Endothelial cell of umbilical vein (primary cell): ENCODE measurements around the gene PIEZO2. TPM values are rescaled to one million over a fixed set of nuclear protein-coding genes. Genes with fewer than 3 reads are reported as not detected.

ENCODE experiments used
- BruUV-seq: library from RNA; stranded (reverse); fragments of 400-500 nt; replicated peaks from 2 replicates; lab custom pipeline; 2021; lab: Mats Ljungman, UMichigan
- CTCF ChIA-PET: fragments of 300-600, 350-600 bp; sonication (Branson Sonifier 250); formaldehyde crosslinking; loops from one replicate; lab custom pipeline; 2021; ENCODE audit warnings: antibody characterized with exemption, inconsistent platforms; lab: Charles Lee
- POLR2A ChIA-PET: fragments of 300-600, 350-600 bp; sonication (Branson Sonifier 250); formaldehyde crosslinking; loops from one replicate; lab custom pipeline; 2021; ENCODE audit warnings: antibody characterized with exemption, inconsistent platforms; lab: Charles Lee
- DNase-seq: peaks from one replicate; pipeline ENCODE4 v3.0.0-alpha.2; 2011; ENCODE audit warnings: low read depth, low spot score
- FAIRE-seq: peaks from 2 replicates; lab custom pipeline; 2011; peaks lifted over from hg19 to GRCh38; lab: Jason Lieb, UNC
- H2AFZ ChIP-seq: 2 replicates; pipeline ENCODE4 v1.6.0; 2012; ENCODE audit warnings: low read depth, low read length, control low read depth, inconsistent platforms
- H3K27ac ChIP-seq: 2 replicates; pipeline ENCODE4 v1.5.1; 2011; ENCODE audit warnings: low read depth, mild to moderate bottlenecking, control low read depth, low read length, moderate library complexity; ENCODE audit not compliant: insufficient read depth
- H3K27me3 ChIP-seq, 2 experiments: 2 replicates each; pipeline versions ENCODE4 v1.6.0 to v1.6.1; 2011; ENCODE audit warnings: low read length in 2 of 2, mixed read lengths in 1 of 2; ENCODE audit not compliant: control insufficient read depth in 2 of 2, insufficient read depth in 2 of 2
- H3K36me3 ChIP-seq, 2 experiments: 2 replicates in 1 of 2; 3 replicates in 1 of 2; pipeline ENCODE4 v1.5.1; 2011; ENCODE audit warnings: low read length in 2 of 2, mild to moderate bottlenecking in 1 of 2, moderate library complexity in 1 of 2; ENCODE audit not compliant: control insufficient read depth in 2 of 2, insufficient read depth in 2 of 2; ENCODE audit errors: extremely low read depth in 1 of 2
- H3K4me1 ChIP-seq: 3 replicates; pipeline ENCODE4 v1.5.1; 2011; ENCODE audit warnings: mild to moderate bottlenecking, low read length; ENCODE audit not compliant: control insufficient read depth, insufficient read depth; ENCODE audit errors: extremely low read depth
- H3K4me2 ChIP-seq: 2 replicates; pipeline ENCODE4 v1.6.1; 2011; ENCODE audit warnings: low read length, control low read depth, mixed read lengths; ENCODE audit not compliant: insufficient read depth
- H3K4me3 ChIP-seq, 3 experiments: fragments of 200-600 bp in 1 of 3; sonication (generic), shearing (Covaris generic) in 1 of 3; replicated peaks in 1 of 3; 2 replicates each; pipeline ENCODE4 v1.5.1; 2011 to 2016; ENCODE audit warnings: control low read depth in 3 of 3, low read length in 3 of 3, mild to moderate bottlenecking in 2 of 3, inconsistent platforms in 1 of 3, low read depth in 1 of 3, moderate library complexity in 1 of 3; ENCODE audit not compliant: insufficient read depth in 1 of 3
- H3K79me2 ChIP-seq: 2 replicates; pipeline ENCODE4 v1.6.0; 2012; ENCODE audit warnings: low read length, inconsistent platforms; ENCODE audit not compliant: control insufficient read depth, insufficient read depth
- H3K9ac ChIP-seq: replicated peaks from 2 replicates; pipeline ENCODE3; 2011; ENCODE audit warnings: low read length, control low read depth; ENCODE audit not compliant: insufficient read depth; ENCODE audit errors: extremely low read depth
- H3K9me1 ChIP-seq: replicated peaks from 3 replicates; pipeline ENCODE4 v1.6.0; 2011; ENCODE audit warnings: mild to moderate bottlenecking, low read length; ENCODE audit not compliant: control insufficient read depth, insufficient read depth; ENCODE audit errors: extremely low read depth
- H3K9me3 ChIP-seq: replicated peaks from 2 replicates; pipeline ENCODE4 v1.5.1; 2012; ENCODE audit warnings: low read length, inconsistent platforms; ENCODE audit not compliant: control insufficient read depth, insufficient read depth
- H4K20me1 ChIP-seq: replicated peaks from 2 replicates; pipeline ENCODE3; 2011; ENCODE audit warnings: mild to moderate bottlenecking, low read length; ENCODE audit not compliant: control insufficient read depth, insufficient read depth; ENCODE audit errors: extremely low read depth
- EZH2 ChIP-seq: IDR thresholded peaks from 2 replicates; pipeline ENCODE4 v1.6.1; 2012; ENCODE audit warnings: borderline replicate concordance, low read depth, mild to moderate bottlenecking, moderate library complexity, low read length, inconsistent platforms; ENCODE audit not compliant: severe bottlenecking
- FOS ChIP-seq: IDR thresholded peaks from 2 replicates; pipeline ENCODE4 v1.6.1; 2011; ENCODE audit warnings: mild to moderate bottlenecking, low read length, moderate library complexity, borderline replicate concordance; ENCODE audit not compliant: insufficient read depth
- GATA2 ChIP-seq: IDR thresholded peaks from 2 replicates; pipeline ENCODE4 v1.7.0; 2011; ENCODE audit warnings: low read depth, mild to moderate bottlenecking, moderate library complexity, mixed read lengths, low read length; ENCODE audit not compliant: insufficient read length, insufficient read depth
- JUN ChIP-seq: IDR thresholded peaks from 2 replicates; pipeline ENCODE4 v1.6.1; 2011; ENCODE audit warnings: borderline replicate concordance, low read depth; ENCODE audit not compliant: insufficient read length, insufficient read depth
- MYC ChIP-seq: IDR thresholded peaks from one replicate; pipeline ENCODE4 v1.6.1; 2011; ENCODE audit warnings: mild to moderate bottlenecking, low read depth, low read length
- POLR2AphosphoS5 ChIP-seq: IDR thresholded peaks from 2 replicates; pipeline ENCODE4 v1.6.1; 2012; ENCODE audit warnings: low read depth, mild to moderate bottlenecking, control low read depth, low read length, moderate library complexity; ENCODE audit not compliant: insufficient read depth
- dilution Hi-C: fragments of 300-500 bp; cut with MboI; formaldehyde crosslinking; loops from one replicate; pipeline ENCODE4 v1.15.0; 2019; ENCODE audit warnings: low sequenced_read_pairs; ENCODE audit not compliant: extremely low pct_ligation_motif_present
- intact Hi-C: fragments of 100-400 bp; cut with micrococcal nuclease; formaldehyde crosslinking; loops from one replicate; pipeline ENCODE4 v1.10.0; 2022
- polyA plus RNA-seq, 4 experiments: library from polyadenylated mRNA; depleted of rRNA in 3 of 4; stranded (reverse) in 3 of 4; unstranded in 1 of 4; fragments of >200 nt; gene quantifications; 2 replicates each; pipeline versions ENCODE4 v1.2.1 to v1.2.3, GENCODE V29; 2011 to 2012; ENCODE audit warnings: missing spikeins in 1 of 4
- total RNA-seq: library from RNA; stranded (reverse); gene quantifications from 2 replicates; pipeline ENCODE4 v1.2.3, GENCODE V29; 2021
- TF ChIP-seq, protein P1 (sequence below): IDR thresholded peaks from 2 replicates; pipeline ENCODE4 v1.6.1; 2011; ENCODE audit not compliant: insufficient read depth, insufficient read length
- TF ChIP-seq, protein P2 (sequence below), 2 donors: IDR thresholded peaks; 1 replicate in 1 of 2; 2 replicates in 1 of 2; pipeline ENCODE4 v1.5.1; 2011; ENCODE audit warnings: low read length in 2 of 2, mild to moderate bottlenecking in 2 of 2, moderate library complexity in 2 of 2, control low read depth in 1 of 2, inconsistent platforms in 1 of 2, low read depth in 1 of 2; ENCODE audit not compliant: insufficient read depth in 1 of 2; ENCODE audit errors: extremely low read depth in 1 of 2

PIEZO2 gene
- total and polyA plus RNA-seq, 2 donors (not counting 3 experiments of a cell fraction or from before 2014, with no cell fraction given), result 1.7 to 11.2 TPM

DNA sequence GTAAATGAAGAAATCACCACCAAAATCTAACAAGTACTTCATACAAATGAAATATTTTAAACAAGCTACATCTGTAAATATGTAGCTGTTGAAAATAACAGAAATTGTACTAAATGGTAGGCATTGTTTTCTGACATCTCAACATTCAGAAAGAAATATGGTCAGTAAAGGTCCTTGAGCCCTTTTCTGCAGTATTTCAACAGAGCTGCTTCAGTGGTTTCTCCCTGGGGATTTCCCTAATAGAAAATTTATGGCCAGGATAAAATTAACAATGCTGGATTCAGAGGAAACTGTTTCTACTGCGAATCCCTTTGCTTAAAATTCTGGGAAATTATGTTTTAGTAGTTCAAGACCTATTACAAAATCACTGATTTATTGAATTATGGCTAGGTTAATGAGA is 256.6 kb downstream of the PIEZO2 start:
- intact Hi-C loops (no loop called here), dilution Hi-C loops (no loop called here)
- H3K36me3 ChIP-seq, result no peaks in the 10 kb centered on the region
- CTCF ChIA-PET, result no interaction called here
- POLR2A ChIA-PET, result no interaction called here
- DNase-seq (no peak), FAIRE-seq (no peak)
- no peaks in the 10 kb centered on the region for H3K4me1 ChIP-seq
- TF ChIP-seq JUN (no peak), MYC (no peak), POLR2AphosphoS5 (no peak), EZH2 (no peak), FOS (no peak), GATA2 (no peak)
- TF ChIP-seq, protein P1, sequence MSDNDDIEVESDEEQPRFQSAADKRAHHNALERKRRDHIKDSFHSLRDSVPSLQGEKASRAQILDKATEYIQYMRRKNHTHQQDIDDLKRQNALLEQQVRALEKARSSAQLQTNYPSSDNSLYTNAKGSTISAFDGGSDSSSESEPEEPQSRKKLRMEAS, result no peak
- TF ChIP-seq, protein P2, sequence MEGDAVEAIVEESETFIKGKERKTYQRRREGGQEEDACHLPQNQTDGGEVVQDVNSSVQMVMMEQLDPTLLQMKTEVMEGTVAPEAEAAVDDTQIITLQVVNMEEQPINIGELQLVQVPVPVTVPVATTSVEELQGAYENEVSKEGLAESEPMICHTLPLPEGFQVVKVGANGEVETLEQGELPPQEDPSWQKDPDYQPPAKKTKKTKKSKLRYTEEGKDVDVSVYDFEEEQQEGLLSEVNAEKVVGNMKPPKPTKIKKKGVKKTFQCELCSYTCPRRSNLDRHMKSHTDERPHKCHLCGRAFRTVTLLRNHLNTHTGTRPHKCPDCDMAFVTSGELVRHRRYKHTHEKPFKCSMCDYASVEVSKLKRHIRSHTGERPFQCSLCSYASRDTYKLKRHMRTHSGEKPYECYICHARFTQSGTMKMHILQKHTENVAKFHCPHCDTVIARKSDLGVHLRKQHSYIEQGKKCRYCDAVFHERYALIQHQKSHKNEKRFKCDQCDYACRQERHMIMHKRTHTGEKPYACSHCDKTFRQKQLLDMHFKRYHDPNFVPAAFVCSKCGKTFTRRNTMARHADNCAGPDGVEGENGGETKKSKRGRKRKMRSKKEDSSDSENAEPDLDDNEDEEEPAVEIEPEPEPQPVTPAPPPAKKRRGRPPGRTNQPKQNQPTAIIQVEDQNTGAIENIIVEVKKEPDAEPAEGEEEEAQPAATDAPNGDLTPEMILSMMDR (IDR thresholded peaks at IDR 0.05; ENCODE audit: extremely low read depth in 1 of 2, insufficient read depth in 1 of 2, low read depth in 1 of 2, low read length in 2 of 2), result no peak
- H3K4me3 ChIP-seq, result no peak overlapping the region
- no peak overlapping the region for H2AFZ ChIP-seq
- no peaks in the 10 kb centered on the region for H3K79me2 ChIP-seq
- H3K9me3 ChIP-seq, result no peaks in the 10 kb centered on the region
- no peak overlapping the region for H3K9ac ChIP-seq
- H3K27ac ChIP-seq, result no peak overlapping the region
- H3K27me3 ChIP-seq, result no peaks in the 10 kb centered on the region
- H3K4me2 ChIP-seq, result no peak overlapping the region
- H4K20me1 ChIP-seq, result no peaks in the 10 kb centered on the region
- no peaks in the 10 kb centered on the region for H3K9me1 ChIP-seq
- no TSS peak for BruUV-seq
